GM21447 (cell line): ENCODE data around the gene LHX4.

Source experiments
- ATAC-seq: cut with Tn5 transposase; IDR thresholded peaks from one replicate; pipeline ENCODE4 v1.9.1; 2021; ENCODE audit not compliant: unreplicated experiment

Gene LHX4

DNA sequence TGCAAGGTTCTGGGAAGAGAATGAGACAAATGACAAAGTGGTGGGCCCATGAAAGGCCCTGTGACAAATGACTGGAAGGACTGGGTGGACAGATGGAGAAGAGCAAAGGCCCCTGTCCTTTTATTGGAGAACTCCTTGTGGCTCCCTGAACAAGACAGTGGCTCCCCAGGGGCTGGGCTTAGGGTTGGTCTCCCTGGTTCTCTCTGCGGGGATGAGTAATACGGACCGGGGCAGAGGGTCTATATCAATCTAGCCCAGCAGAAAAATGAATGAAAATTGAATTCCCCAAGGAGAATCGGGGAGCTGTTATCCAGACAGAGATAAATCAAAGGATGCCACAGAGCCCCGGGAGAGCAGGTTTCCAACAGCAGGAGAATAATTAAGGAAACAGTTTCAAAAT, 5.2 kb upstream of the LHX4 start:
- no peak for ATAC-seq

DNA sequence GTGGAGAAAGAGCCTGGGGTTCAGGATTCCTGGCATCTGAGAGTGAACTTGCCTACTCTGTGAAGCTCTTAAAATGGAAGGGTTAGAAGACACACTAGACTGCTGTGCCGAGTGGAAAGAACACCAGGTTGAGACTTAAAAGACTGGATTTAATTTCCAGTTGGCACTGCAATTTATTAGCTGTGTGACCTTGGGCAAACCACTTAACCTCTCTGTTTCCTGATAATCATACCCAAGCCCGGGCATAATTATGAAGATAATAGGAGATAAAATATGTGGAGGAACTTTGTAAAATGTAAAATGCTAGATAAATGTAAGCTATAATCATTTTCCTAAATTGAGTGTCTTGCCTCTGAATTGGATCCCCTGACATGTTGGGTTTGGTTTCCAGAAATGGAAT, 4.7 kb upstream of the LHX4 start:
- ATAC-seq: no peak

DNA sequence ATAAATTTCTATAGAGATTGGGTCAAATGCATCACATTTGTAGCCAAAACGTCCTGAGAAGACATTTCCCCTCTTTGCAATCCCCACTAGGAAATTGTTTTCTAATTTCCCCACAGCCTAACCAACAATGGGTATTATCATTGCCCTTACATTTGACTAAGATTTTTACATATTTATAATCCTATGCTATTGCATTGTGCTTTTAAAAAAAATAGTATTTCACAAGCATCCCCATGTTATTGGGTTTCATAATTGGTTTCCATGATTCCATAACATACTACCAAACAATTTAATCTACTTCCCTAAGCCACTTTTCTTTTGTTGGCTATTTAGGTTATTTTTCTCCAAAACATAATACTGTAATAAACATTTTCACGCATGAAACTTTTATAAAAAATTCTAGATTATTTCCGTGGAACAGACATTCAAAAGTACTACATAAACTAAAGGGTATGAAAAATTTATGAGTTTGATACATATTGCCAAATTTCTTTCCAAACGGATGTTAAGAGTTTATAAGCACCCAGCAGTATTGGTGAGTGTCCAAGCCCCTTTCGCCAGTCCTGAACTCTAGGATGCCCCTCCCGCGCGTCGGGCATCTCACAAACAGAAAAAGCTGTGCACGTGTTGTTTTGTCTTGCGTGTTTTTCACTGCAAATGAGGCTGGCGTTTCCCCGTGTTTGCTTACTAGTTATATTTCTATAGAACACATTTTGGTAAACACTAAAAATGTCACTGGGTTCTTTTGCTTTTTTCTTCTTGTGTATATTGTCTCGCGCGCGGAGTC, 2.0 kb upstream of the LHX4 start:
- no peak for ATAC-seq

DNA sequence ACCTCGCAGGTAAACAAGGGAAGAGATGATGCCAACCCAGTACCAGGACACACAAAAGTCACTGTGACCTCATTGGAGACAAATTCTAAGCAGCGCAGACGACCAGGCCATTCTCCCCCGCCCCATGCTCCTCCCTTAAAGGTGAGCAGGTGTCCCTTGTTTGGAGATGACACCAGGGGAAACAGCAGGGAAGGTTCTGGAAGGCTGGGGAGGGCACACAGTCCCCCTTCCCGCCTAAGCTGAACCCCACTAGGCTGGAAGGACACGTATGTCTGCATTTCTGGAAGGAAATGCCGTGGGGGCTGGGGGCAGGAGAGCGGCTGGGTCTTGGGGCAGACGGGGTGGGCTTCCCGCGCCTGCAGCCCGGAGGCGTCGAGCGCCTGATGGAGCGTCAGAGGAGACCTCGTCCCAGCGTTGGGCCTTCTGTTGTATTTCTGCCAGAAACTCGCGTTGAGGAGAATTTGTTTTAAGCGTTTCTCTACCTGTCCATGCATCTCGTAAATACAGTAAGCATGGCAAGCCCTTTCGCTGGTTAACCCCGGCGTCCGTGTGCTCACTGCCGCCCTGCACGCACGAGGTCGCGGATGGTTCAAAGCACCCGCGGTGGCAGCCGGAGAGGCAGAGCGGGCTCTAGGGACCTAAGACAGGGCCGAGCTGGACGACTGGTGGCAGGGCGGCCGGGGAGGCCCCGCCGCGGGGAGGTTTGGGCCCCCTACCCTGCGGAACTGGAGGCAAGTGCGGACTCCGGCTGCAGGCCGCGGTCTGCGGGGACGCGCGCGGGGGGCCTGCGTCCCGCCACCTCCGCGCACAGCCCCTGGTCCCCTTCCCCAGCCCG, 1.2 kb upstream of the LHX4 start:
- no peak for ATAC-seq

DNA sequence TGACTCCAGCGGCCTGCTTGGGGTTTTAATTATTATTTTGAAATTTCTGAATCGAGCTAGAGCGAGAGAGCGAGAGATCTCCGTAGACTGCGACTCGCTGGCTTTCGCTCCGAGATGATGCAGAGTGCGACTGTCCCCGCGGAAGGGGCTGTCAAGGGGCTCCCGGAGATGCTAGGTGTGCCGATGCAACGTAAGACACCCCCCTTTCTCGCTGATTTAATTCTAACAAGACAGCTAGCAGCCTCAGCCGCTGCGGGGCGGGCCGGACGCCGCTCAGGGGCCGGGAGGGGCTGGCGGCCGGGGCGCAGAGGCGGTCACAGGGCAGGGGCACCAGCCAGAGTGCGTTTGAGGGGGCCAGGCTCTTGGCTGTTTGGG, 339 bp downstream of the LHX4 start:
- no peak for ATAC-seq

DNA sequence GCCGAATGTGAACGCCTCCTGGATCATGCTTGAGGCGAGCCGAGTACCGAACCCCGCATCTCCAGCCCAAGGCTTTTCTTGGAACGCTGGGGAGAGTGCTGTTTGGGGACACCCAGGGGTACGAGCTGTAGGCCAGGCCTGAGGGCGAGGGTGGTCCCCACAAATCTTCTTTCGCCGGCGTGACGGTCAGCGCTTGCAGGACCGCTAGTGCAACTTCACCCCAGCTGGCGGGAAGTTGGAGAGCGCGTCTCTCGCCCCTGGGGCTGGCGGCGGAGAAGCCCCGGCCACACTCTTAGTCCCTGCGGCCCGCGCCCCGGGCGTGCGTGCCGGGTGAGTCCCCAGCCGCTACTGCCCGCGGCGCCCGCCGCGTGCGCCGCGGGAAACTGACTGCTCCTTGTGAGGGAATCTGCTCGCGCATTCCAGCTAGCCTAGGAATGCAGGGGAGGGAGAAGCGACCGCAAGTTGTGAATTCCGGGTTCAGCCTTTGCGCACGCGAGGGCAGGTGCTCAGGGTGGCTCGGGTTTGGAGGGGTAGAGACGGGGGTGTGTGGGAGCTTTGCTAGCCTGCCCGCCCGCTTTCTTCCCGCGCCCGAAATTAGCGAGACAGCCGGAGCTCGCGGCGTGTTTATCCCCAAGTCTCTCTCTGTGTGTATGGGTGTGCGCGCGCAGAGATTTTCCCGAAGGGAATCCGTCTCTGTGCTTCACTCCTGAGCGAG, 884 bp downstream of the LHX4 start:
- ATAC-seq: no peak

DNA sequence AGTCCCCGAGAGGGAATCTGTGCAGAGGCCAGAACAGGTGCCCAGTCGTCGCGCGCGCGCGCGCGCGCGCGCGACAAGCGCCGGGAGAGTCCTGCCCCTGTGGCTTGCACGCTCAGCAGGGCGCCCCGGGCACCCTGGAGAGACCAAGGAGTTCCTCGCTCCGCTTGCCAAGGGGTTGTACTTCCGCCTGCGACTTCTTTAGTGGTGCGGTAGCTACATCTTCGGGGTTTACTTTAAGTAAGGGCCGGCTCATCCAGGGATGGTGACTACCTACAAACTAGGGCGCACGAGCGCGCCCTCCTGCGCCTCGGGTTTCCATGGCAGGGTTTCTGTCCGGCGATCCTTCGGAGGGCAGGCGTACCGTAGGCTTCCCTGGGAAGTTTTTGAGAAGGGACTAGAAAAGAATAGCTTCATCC, 1.4 kb downstream of the LHX4 start:
- ATAC-seq: no peak

DNA sequence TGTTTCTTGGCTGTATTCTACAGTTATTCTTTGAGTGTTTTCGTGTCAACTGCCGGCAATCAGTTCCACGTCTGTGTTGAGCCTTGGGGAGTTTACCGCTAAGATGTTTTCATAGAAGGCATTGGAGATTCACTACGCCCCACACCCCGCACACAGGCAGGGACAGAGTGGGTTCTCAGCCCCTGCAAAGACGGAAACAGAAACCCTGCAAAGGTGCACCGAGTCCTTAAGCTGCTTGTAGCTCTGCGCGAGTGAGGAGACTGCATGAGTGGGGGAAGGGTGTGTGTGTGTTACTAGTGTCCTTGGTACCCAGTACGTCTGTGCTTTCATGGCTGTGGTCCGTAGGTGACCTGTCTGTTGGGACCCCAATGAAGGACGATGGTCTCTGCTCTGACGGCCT, 1.9 kb downstream of the LHX4 start:
- no peak for ATAC-seq

DNA sequence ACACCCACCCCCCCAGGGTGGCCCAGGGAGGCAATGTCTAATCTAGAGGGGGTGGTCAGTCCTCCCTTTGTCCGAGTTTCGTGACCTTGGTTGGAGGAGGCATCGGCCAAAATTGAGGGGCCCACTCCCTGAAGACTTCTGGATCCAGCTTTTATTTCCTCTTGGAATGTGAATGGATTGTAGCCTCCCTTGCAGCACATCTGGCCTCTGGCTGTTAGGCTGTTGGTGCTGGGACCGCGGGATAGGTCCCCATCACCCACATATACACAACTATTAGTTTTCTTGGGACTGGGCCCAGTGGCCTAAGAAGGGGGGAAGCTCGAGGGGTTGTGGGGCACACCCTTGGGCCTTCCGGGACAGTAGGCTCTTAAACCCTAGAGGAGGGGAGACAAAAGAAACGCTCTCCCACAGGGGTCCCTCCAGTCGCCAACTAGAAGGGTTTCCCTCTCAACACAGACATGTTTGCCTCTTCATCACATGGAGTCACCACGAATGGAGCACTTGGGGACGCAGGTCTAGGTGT, 2.5 kb downstream of the LHX4 start:
- no peak for ATAC-seq

DNA sequence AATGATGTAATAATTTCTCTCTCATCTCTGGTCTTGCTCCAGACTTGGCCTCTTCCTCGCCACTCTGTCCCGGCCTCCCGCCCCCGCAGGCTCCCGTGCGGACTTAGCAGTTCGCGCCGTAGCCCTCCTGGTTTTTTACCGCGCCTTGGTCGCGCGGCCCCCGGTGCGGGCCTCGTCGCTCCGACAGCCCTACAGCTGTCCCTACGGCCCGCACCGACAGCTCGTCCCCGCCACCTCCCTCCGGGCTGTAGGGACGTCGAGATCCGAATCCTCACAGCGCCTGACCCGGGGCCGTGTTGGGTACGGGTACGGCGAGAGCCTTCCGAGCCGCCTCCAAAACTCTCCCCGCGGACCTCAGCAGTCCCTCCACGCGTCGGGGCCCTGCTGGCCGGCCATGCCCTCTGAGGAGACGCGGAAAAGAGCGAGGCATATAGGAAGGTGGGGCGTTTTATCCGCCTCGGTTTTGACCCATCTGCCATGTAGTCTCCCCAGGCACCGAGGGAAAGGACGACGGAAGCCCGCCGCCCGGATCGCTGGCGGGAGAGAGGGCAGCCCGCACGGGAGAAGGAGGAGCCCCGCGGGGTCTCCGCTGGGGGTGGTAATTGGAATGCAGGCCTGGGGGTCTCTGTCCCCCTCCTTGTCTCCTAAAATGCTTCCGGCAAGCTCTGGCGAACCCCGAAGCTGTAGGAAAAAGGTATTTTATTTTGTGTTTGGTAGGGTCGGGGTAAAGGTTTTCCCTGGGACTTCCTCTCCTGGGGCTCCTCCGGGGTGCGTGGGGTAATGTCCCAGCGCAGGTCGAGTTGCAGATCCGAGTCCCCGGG, 3.3 kb downstream of the LHX4 start:
- no peak for ATAC-seq

DNA sequence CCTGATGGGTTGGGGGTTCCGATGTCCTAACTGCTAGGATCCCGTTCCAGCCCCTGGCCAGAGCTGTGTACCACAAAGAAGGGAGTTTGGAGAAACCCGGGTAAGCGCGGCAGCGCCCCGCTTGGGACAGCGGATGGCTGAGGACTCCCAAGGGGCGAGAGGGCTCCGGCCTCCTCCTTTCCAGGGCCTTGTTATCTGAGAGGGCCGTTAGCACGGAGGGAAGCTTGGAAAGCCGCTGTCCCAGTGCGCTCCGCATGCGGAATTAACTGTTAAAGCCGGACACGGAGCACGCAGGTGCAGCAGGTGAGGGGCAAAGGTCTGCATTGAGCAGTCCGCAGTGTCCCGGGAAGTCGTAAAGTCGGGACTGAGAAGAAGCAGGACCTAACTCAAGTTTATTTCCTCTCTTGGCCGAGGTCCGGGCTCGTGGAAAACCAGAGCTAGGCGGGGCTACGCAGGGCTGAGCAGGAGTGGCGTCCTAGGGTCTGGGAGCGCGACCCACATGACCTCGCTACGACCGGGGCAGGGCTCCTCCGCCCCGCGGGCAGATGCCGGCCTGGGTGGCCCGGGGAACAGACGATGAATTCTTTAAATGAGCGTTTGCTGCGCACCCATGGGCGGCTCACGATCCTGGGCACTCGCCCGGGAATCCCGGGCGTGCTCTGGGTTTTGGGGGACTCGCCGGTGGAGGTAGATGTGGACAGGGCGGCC, 4.5 kb downstream of the LHX4 start:
- no peak for ATAC-seq

DNA sequence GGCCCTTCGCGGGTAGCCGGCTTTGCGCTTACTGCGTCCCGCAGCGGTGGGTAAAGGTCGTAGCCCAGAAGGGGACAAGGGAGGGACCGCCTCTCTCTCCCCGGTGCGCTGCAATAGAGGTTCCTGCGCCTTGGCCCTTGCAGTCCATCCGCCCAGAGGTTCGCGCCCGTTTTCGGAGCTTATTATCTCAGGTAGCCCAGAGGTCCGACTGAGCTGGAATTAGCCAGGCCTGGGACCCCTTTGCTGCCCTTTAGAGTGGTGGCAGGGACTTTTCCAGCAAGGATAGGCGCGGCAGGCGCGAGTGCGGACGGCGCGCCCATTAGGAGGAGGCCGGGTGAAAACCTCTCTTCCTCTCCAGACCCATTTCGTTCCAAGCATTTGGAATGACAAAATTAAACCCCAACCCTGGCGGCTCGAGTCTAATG, 5.0 kb downstream of the LHX4 start:
- no peak for ATAC-seq

DNA sequence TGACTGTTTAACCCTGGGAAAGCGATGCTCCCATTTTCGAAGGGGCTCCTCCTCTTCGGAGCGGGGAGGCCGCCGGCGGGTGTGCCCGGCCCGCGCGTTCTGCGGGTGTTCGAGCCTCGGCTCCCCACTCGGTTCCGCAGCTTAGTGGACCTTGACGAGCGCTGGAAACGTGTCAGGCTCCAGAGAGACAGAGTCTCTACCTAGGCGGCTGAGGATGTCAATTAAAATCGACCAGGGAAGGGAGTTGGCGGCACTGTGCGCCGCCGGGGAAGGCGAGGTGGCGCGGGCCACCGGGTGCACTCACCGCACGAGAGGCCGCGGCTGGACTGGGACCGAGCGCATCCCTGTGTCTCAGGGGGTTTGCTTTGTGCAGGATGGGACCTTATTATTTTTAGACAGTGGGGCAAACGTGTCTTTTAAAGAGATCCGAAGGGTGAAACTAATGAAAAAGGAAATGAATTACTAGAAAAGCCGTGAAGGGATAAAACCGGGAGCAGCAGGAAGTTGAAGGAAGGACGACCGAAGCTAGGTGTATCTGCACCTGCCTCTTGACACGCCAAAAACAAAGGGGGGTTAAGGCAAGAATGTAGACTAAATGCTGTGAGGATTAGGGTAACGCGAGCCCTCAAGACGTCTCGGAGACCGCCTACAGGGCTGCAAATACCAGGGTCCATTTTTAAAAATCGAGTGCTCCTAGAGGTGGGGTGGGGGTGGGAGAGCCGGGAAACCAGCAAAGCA, 5.6 kb downstream of the LHX4 start:
- no peak for ATAC-seq

DNA sequence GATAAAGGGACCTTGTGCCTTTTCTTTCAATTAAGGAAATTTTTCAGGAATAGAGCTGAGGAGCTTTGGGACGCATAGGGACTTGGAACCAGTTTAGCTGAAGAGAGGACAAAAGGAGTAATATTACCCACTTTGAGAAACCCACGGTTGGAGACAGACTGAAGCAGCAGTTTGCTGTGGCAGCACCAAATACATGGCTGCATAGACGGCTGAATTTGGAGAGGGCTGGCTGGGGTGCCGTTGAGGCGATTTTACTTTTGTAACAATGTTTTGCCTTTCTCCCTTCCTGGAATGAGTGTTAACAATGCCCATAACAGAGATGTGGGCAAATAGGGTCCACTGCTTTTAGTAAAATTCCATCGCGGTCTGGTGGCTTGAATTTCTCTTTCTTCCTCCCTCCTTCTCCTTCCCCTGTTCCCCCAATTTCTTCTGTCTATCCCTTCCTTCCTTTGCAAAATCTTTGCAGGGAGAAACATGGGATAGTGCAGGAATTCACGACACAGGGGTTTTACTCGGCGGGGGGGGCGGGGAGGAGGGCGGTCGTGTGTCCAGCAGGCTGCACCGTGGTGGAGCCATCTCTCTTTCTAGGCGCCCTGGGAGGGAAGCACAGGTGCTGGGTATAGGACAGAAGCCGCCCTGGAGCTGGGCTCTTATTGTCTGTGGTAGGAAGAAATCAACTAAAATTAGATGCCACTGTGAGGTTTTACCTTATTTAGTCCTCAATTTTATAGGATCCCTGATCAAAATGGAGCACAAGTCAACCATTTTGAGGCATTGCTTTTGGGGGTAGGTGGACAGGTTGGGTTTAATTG, 6.8 kb downstream of the LHX4 start:
- no peak for ATAC-seq

DNA sequence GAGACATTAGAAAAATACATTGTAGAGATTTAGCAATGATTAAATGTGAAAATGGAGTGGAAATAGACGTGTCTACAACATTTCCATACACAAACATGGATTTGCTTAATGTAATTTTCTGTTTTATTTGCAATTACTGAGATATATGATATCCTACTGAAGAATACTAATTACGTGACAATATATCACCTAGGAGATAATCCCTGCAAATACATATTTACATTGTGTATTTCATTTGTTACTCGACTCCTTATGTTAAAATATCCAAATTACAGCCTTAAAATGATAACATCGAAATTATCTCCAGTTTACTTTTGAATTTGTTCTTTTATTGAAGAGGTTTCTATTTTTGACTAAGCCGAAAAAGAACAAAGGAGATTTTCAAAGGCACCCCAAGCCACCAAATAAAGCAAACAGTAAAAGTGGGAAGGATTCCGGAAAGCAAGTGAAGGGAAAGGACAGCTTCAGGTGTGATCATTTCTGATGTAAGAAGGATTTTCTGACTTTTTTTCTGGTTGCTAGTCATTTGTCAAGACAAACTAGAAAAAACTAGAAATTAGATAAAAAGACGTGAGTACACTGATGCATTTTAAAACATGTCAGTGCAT, 7.9 kb downstream of the LHX4 start:
- ATAC-seq: no peak

DNA sequence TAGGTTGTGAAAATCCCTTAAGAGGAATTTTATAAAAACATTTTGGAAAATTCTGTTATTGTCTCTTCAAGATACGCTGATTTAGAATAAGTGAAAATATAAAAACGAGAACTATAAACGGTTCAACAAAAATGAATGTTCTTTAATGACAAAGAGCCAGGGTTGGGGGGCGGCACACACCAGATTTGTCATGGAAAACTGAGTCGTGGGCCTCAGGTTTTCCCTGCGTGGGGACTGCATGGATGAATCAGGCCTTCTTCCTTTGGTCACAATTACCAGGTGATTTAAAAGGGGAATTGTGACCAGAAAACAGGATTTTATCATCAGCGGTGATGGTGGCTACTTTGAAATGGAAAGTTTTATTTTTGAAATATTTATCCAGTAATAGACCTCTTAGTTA, 8.6 kb downstream of the LHX4 start:
- no peak for ATAC-seq

DNA sequence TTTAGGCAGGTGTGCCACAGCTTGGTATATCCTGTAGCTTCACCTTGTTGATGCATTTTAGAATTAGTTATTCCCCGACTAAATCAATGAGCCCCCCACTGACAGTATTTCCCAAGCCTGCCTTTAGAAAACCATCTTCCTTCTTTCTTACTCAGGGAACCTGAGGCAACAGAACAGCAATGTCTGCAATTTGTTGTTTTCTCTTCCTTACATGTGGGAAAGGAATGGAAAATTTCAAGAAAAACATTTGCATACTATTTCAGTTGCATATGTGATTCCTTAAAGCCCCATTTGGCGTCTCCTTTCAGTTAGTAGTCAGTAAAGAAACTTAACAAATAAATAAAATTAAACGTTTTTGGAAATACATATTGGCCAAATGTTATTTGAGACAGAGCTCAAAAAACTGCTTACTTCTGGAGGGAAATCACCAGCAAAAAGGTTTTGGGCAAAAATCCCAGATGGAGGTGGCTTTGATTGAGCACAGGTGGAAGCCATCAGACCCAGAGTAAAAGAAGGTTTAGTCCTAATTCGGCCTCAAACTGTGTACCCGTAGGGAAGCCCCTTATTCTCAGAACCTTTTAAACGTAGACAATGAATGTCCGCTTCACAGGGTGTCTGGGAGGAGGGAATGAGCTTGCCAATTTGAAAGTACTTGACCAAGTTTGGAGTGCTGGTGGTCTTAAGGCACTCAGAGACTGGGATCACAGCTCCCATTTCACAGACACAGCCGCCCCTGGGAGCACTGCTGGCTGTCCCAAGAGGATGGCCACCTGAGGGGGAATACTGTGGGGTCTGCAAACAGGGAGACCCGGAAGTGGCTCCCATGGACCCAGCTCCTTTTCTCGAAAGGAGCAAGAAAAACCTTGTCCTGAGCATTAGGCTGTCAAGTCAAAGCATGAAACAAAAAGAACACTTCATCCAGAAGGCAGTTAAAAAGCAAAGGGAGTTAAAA, 9.4 kb downstream of the LHX4 start:
- no peak for ATAC-seq
